ENCODE results near the gene PEF1. TPM values are rescaled to one million over a fixed set of nuclear protein-coding genes. Genes with fewer than 3 reads are reported as not detected.

The PEF1 gene
- total RNA-seq, 2 experiments from 2014 or later, result 56.1 to 67.7 TPM

GRCh38 chr1:31625561-31626222 lies 19.0 kb downstream of the PEF1 start:
- Histone ChIP-seq H3K4me1 (ENCODE audit: insufficient read depth, low read length, poor library complexity, severe bottlenecking) (no peaks in the 10 kb centered on the region), H3K36me3 (ENCODE audit: insufficient read depth, low read length) (peaks cover 32% of the 10 kb centered on the region), H3K9me2 (ENCODE audit: insufficient read depth, low read length) (no peaks in the 10 kb centered on the region), H3K27ac (ENCODE audit: low read depth, low read length, poor library complexity, severe bottlenecking) (no peak overlapping the region), H3K9me3 (ENCODE audit: low read length) (no peaks in the 10 kb centered on the region), H2AFZ (ENCODE audit: low read length) (no peak overlapping the region), H3K79me2 (ENCODE audit: insufficient read depth, low read depth, low read length) (no peaks in the 10 kb centered on the region), H4K20me1 (ENCODE audit: insufficient read depth, low read length) (no peaks in the 10 kb centered on the region), H3K4me2 (ENCODE audit: low read length) (no peak overlapping the region), H3K4me3 (ENCODE audit: low read depth, low read length, poor library complexity, severe bottlenecking) (no peak overlapping the region)
- ChIA-PET POLR2A (no interaction called here), CTCF (ENCODE audit: unreplicated experiment) (no interaction called here)
- TF ChIP-seq CTCF (conservative IDR thresholded peaks at IDR 0.05; ENCODE audit: low read length), result no peak
- no peak for TF ChIP-seq EZH2phosphoT487 (IDR thresholded peaks at IDR 0.05; ENCODE audit: borderline replicate concordance, low read depth, low read length)
- BruUV-seq (replicated peaks), result no TSS peak
- DNase-seq (ENCODE audit: low spot score), result no peak
- intact Hi-C loops (cut with micrococcal nuclease; ENCODE audit: unreplicated experiment), result no loop called here

- BruUV-seq (replicated peaks), result no TSS peak
- CTCF ChIA-PET (ENCODE audit: unreplicated experiment), result no interaction called here
Observed at GRCh38 chr1:31624731-31625514, 19.8 kb downstream of the PEF1 start.

More at GRCh38 chr1:31624731-31625514, 19.8 kb downstream of the PEF1 start:
- intact Hi-C loops (cut with micrococcal nuclease; ENCODE audit: unreplicated experiment), result no loop called here
- no peaks in the 10 kb centered on the region for H3K9me2 ChIP-seq (ENCODE audit: insufficient read depth, low read length)
- DNase-seq (ENCODE audit: low spot score), result no peak
- H3K9me3 ChIP-seq (ENCODE audit: low read length), result no peaks in the 10 kb centered on the region
- no peak overlapping the region for H2AFZ ChIP-seq (ENCODE audit: low read length)
- H4K20me1 ChIP-seq (ENCODE audit: insufficient read depth, low read length), result no peaks in the 10 kb centered on the region
- peaks cover 25% of the 10 kb centered on the region for H3K36me3 ChIP-seq (ENCODE audit: insufficient read depth, low read length)
- no peaks in the 10 kb centered on the region for H3K79me2 ChIP-seq (ENCODE audit: insufficient read depth, low read depth, low read length)
- no peak overlapping the region for H3K4me3 ChIP-seq (ENCODE audit: low read depth, low read length, poor library complexity, severe bottlenecking)
- H3K4me2 ChIP-seq (ENCODE audit: low read length), result no peak overlapping the region
- no peaks in the 10 kb centered on the region for H3K4me1 ChIP-seq (ENCODE audit: insufficient read depth, low read length, poor library complexity, severe bottlenecking)
- no peak overlapping the region for H3K27ac ChIP-seq (ENCODE audit: low read depth, low read length, poor library complexity, severe bottlenecking)
- no peak for TF ChIP-seq EZH2phosphoT487 (IDR thresholded peaks at IDR 0.05; ENCODE audit: borderline replicate concordance, low read depth, low read length)
- TF ChIP-seq CTCF (conservative IDR thresholded peaks at IDR 0.05; ENCODE audit: low read length), result no peak
- POLR2A ChIA-PET, result no interaction called here

Measured in OCI-LY7 (cell line).